ENCODE measurements around the gene MGAT1. TPM values are rescaled to one million over a fixed set of nuclear protein-coding genes. Genes with fewer than 3 reads are reported as not detected.

Gene MGAT1
- total and polyA plus RNA-seq, 2 experiments from 2014 or later = 65.6 to 67.6 TPM

GRCh38 chr5:180820788-180821321 lies 18.2 kb upstream of the MGAT1 start:
- DNase-seq (ENCODE audit: low read depth in 1 of 2, low spot score in 1 of 2) = peak in 1 of 2 donors; percentile 33
- TF ChIP-seq CTCF (IDR thresholded peaks at IDR 0.05; ENCODE audit: low read depth, low read length) = no peak
- Histone ChIP-seq H3K27me3 (no peaks in the 10 kb centered on the region), H3K4me3 (no peak overlapping the region), H3K9me3 (ENCODE audit: low read depth) (no peaks in the 10 kb centered on the region), H3K4me1 (ENCODE audit: low read depth) (peaks cover 9% of the 10 kb centered on the region), H3K36me3 (no peaks in the 10 kb centered on the region), H3K27ac (no peak overlapping the region)

- no peak for TF ChIP-seq CTCF (IDR thresholded peaks at IDR 0.05; ENCODE audit: low read depth, low read length)
- DNase-seq (ENCODE audit: low read depth in 1 of 2, low spot score in 1 of 2) = no peak
- H3K9me3 ChIP-seq (ENCODE audit: low read depth) = no peaks in the 10 kb centered on the region
- no peak overlapping the region for H3K4me3 ChIP-seq
- H3K27ac ChIP-seq = no peak overlapping the region
- H3K4me1 ChIP-seq (ENCODE audit: low read depth) = peaks cover 9% of the 10 kb centered on the region
- H3K36me3 ChIP-seq = no peaks in the 10 kb centered on the region
- no peaks in the 10 kb centered on the region for H3K27me3 ChIP-seq
Measured at GRCh38 chr5:180818677-180819341, 16.2 kb upstream of the MGAT1 start.

GRCh38 chr5:180817893-180818674 lies 15.5 kb upstream of the MGAT1 start:
- TF ChIP-seq CTCF (IDR thresholded peaks at IDR 0.05; ENCODE audit: low read depth, low read length) = no peak
- no peaks in the 10 kb centered on the region for H3K36me3 ChIP-seq
- H3K9me3 ChIP-seq (ENCODE audit: low read depth) = no peaks in the 10 kb centered on the region
- DNase-seq (ENCODE audit: low read depth in 1 of 2, low spot score in 1 of 2) = no peak
- no peaks in the 10 kb centered on the region for H3K27me3 ChIP-seq
- peaks cover 9% of the 10 kb centered on the region for H3K4me1 ChIP-seq (ENCODE audit: low read depth)
- no peak overlapping the region for H3K27ac ChIP-seq
- no peak overlapping the region for H3K4me3 ChIP-seq

- H3K36me3 ChIP-seq = no peaks in the 10 kb centered on the region
- no peak for TF ChIP-seq CTCF (IDR thresholded peaks at IDR 0.05; ENCODE audit: low read depth, low read length)
- H3K9me3 ChIP-seq (ENCODE audit: low read depth) = no peaks in the 10 kb centered on the region
- H3K4me3 ChIP-seq = no peak overlapping the region
- no peaks in the 10 kb centered on the region for H3K27me3 ChIP-seq
- peak; percentile 30 to 78 for DNase-seq (ENCODE audit: low read depth in 1 of 2, low spot score in 1 of 2)
- H3K4me1 ChIP-seq (ENCODE audit: low read depth) = peaks cover 10% of the 10 kb centered on the region
- peak overlapping the region; percentile 77 for H3K27ac ChIP-seq
Measured at GRCh38 chr5:180816608-180817534, 14.3 kb upstream of the MGAT1 start.

GRCh38 chr5:180815293-180815917 lies 12.8 kb upstream of the MGAT1 start:
- Histone ChIP-seq H3K9me3 (ENCODE audit: low read depth) (no peaks in the 10 kb centered on the region), H3K36me3 (no peaks in the 10 kb centered on the region), H3K27me3 (no peaks in the 10 kb centered on the region), H3K4me1 (ENCODE audit: low read depth) (peaks cover 19% of the 10 kb centered on the region), H3K27ac (no peak overlapping the region), H3K4me3 (no peak overlapping the region)
- TF ChIP-seq CTCF (IDR thresholded peaks at IDR 0.05; ENCODE audit: low read depth, low read length) = no peak
- DNase-seq (ENCODE audit: low read depth in 1 of 2, low spot score in 1 of 2) = no peak

Data from cardiac muscle cell (in vitro differentiated cells and primary cell).